GM21360 (cell line): ENCODE data around the gene THEMIS.
"Not testable (repeated sequence)": the region's sequence is repeated elsewhere in the genome, so short reads cannot be mapped to it uniquely, and the experiment has no call there.

ENCODE experiments used
- ATAC-seq: cut with Tn5 transposase; IDR thresholded peaks from one replicate; pipeline ENCODE4 v1.9.1; 2021; ENCODE audit warnings: mild to moderate bottlenecking, moderate library complexity; ENCODE audit not compliant: unreplicated experiment

Gene THEMIS

GRCh38 chr6:127917766-127918165 lies 16.9 kb upstream of the THEMIS start:
- ATAC-seq, result no peak

GRCh38 chr6:127914240-127914639 lies 13.4 kb upstream of the THEMIS start:
- no peak for ATAC-seq

- no peak for ATAC-seq
Measured at GRCh38 chr6:127912914-127913313, 12.1 kb upstream of the THEMIS start.

GRCh38 chr6:127907960-127908640 lies 7.2 kb upstream of the THEMIS start:
- ATAC-seq, result peak; percentile 77

GRCh38 chr6:127904160-127904559 lies 3.3 kb upstream of the THEMIS start:
- ATAC-seq, result no peak

GRCh38 chr6:127902933-127903332 lies 2.1 kb upstream of the THEMIS start:
- no peak for ATAC-seq

- ATAC-seq, result no peak
Measured at GRCh38 chr6:127897484-127897883, 3.4 kb downstream of the THEMIS start.

GRCh38 chr6:127894051-127894450 lies 6.8 kb downstream of the THEMIS start:
- no peak for ATAC-seq

GRCh38 chr6:127893541-127893940 lies 7.3 kb downstream of the THEMIS start:
- no peak for ATAC-seq

- no peak for ATAC-seq
Measured at GRCh38 chr6:127891731-127892326, 9.0 kb downstream of the THEMIS start.

GRCh38 chr6:127886603-127887002 lies 14.3 kb downstream of the THEMIS start:
- no peak for ATAC-seq

GRCh38 chr6:127884134-127884533 lies 16.7 kb downstream of the THEMIS start:
- ATAC-seq, result no peak

GRCh38 chr6:127881949-127882348 lies 18.9 kb downstream of the THEMIS start:
- ATAC-seq, result not testable (repeated sequence)

- ATAC-seq, result no peak
Measured at GRCh38 chr6:127880429-127880828, 20.4 kb downstream of the THEMIS start.

GRCh38 chr6:127879685-127880084 lies 21.2 kb downstream of the THEMIS start:
- no peak for ATAC-seq

GRCh38 chr6:127878115-127878514 lies 22.7 kb downstream of the THEMIS start:
- ATAC-seq, result no peak

GRCh38 chr6:127877231-127877630 lies 23.6 kb downstream of the THEMIS start:
- ATAC-seq, result no peak

GRCh38 chr6:127869772-127870404 lies 31.0 kb downstream of the THEMIS start:
- ATAC-seq, result no peak

GRCh38 chr6:127869183-127869582 lies 31.7 kb downstream of the THEMIS start:
- no peak for ATAC-seq

- no peak for ATAC-seq
Measured at GRCh38 chr6:127868338-127868737, 32.5 kb downstream of the THEMIS start.

- ATAC-seq, result no peak
Measured at GRCh38 chr6:127866766-127867165, 34.1 kb downstream of the THEMIS start.

GRCh38 chr6:127865108-127865507 lies 35.8 kb downstream of the THEMIS start:
- ATAC-seq, result no peak
